HepG2 (cell line): ENCODE measurements around the gene C19orf38.

Source experiments
- ELF3 ChIP-seq: IDR thresholded peaks from 2 replicates; pipeline ENCODE4 v1.6.1; 2016; ENCODE audit warnings: missing genetic modification reagents, missing compliant biosample characterization
- EP300 ChIP-seq, 3 experiments: sonication (generic) in 1 of 3; formaldehyde crosslinking in 1 of 3; IDR thresholded peaks; 2 replicates each; pipeline versions ENCODE4 v1.5.1 to v1.6.1; 2011 to 2020; ENCODE audit warnings: low read depth in 2 of 3, low read length in 2 of 3, borderline replicate concordance in 1 of 3, improper control_type of control experiment in 1 of 3, mild to moderate bottlenecking in 1 of 3, missing genetic modification reagents in 1 of 3, moderate library complexity in 1 of 3
- EZH2 ChIP-seq: conservative IDR thresholded peaks from 2 replicates; pipeline ENCODE4 v1.6.1; 2012; ENCODE audit warnings: mild to moderate bottlenecking, low read depth, low read length, moderate library complexity
- NR3C1 ChIP-seq: sonication (generic); formaldehyde crosslinking; IDR thresholded peaks from 2 replicates; pipeline ENCODE4 v1.4.0; 2020; ENCODE audit warnings: missing genetic modification reagents
- POLR2A ChIP-seq, 2 experiments: IDR thresholded peaks; 2 replicates each; pipeline ENCODE4 v1.6.1; 2011; ENCODE audit warnings: low read depth in 2 of 2, low read length in 2 of 2, mild to moderate bottlenecking in 1 of 2, moderate library complexity in 1 of 2; ENCODE audit not compliant: insufficient read depth in 1 of 2
- SMYD3 ChIP-seq: sonication (generic); formaldehyde crosslinking; IDR thresholded peaks from 2 replicates; pipeline ENCODE4 v1.8.1; 2023; ENCODE audit warnings: mild to moderate bottlenecking, missing genetic modification reagents
- TSC22D2 ChIP-seq: sonication (generic); formaldehyde crosslinking; IDR thresholded peaks from 2 replicates; pipeline ENCODE4 v1.5.1; 2020; ENCODE audit warnings: missing genetic modification reagents, mild to moderate bottlenecking, borderline replicate concordance
- ZNF777 ChIP-seq: sonication (generic); formaldehyde crosslinking; IDR thresholded peaks from 2 replicates; pipeline ENCODE4 v1.4.0; 2020; ENCODE audit warnings: missing genetic modification reagents
- TF ChIP-seq, protein P1 (sequence below): sonication (generic); formaldehyde crosslinking; IDR thresholded peaks from 2 replicates; pipeline ENCODE4 v1.4.0; 2020; ENCODE audit warnings: missing genetic modification reagents, mild to moderate bottlenecking, borderline replicate concordance
- TF ChIP-seq, protein P2 (sequence below): sonication (generic); formaldehyde crosslinking; IDR thresholded peaks from 2 replicates; pipeline ENCODE4 v1.5.0; 2020; ENCODE audit warnings: mild to moderate bottlenecking, missing genetic modification reagents, moderate library complexity

DNA sequence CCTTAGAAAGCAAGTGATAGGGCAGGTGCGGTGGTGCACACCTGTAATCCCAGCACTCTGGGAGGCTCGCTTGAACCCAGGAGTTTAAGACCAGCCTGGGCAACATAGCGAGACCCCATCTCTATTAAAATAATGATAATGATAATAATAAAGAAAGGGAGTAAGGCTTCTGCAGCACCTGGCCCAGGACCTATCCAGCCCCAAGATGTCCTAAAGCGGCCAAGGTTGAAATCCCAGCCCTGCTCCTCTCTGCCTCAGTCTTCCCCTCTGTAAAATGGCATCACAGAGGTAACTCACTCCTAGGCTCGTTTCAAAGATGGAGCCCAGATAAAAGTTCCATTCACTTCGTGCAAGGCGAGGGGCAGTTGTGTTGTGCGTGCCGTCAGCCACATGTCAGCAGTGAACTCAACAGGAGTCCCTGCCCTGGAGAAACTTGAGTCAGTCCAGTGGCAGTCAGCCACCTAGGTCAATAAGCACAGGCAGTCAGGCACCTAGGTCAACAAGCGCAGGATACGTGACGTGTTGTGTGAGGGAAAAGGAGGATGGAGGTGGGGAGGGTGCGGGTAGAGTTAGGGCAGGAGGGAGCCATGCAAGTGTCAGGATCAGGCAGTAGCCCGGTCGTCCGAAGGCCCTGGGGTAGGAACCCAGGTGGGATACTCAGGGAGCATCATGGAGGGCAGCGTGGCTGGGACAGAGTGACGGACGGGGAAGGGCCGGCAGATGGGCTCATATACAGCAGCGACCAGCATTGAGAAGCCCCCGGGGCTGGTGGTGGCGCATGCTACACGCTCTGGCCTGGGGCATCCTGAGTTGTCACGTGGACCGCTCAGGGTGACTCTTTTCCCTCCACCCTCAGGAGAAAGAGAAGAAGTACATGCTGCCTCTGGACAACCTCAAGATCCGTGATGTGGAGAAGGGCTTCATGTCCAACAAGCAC lies 28.8 kb upstream of the C19orf38 start:
- TF ChIP-seq TSC22D2 (CRISPR knock-in tag) (no peak), EZH2 (no peak), POLR2A (IDR thresholded peaks at IDR 0.05; ENCODE audit: insufficient read depth in 1 of 2, low read depth in 2 of 2, low read length in 2 of 2) (no peak), SMYD3 (CRISPR knock-in tag) (no peak), ELF3 (CRISPR knock-in tag) (no peak), EP300 (IDR thresholded peaks at IDR 0.05; ENCODE audit: low read depth in 2 of 2, low read length in 2 of 2) (no peak), EP300 (CRISPR knock-in tag; IDR thresholded peaks at IDR 0.05; ENCODE audit: borderline replicate concordance) (no peak), ZNF777 (CRISPR knock-in tag) (no peak), NR3C1 (CRISPR knock-in tag) (no peak)
- TF ChIP-seq, protein P1, sequence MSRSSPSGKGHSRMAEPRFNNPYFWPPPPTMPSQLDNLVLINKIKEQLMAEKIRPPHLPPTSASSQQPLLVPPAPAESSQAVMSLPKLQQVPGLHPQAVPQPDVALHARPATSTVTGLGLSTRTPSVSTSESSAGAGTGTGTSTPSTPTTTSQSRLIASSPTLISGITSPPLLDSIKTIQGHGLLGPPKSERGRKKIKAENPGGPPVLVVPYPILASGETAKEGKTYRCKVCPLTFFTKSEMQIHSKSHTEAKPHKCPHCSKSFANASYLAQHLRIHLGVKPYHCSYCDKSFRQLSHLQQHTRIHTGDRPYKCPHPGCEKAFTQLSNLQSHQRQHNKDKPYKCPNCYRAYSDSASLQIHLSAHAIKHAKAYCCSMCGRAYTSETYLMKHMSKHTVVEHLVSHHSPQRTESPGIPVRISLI (CRISPR knock-in tag) = no peak
- TF ChIP-seq, protein P2, sequence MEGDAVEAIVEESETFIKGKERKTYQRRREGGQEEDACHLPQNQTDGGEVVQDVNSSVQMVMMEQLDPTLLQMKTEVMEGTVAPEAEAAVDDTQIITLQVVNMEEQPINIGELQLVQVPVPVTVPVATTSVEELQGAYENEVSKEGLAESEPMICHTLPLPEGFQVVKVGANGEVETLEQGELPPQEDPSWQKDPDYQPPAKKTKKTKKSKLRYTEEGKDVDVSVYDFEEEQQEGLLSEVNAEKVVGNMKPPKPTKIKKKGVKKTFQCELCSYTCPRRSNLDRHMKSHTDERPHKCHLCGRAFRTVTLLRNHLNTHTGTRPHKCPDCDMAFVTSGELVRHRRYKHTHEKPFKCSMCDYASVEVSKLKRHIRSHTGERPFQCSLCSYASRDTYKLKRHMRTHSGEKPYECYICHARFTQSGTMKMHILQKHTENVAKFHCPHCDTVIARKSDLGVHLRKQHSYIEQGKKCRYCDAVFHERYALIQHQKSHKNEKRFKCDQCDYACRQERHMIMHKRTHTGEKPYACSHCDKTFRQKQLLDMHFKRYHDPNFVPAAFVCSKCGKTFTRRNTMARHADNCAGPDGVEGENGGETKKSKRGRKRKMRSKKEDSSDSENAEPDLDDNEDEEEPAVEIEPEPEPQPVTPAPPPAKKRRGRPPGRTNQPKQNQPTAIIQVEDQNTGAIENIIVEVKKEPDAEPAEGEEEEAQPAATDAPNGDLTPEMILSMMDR (CRISPR knock-in tag) = no peak
